OCI-M2 (cell line): Measurements from ENCODE around the gene HOXA4.

Source experiments
- DNase-seq: peaks from one replicate; lab custom pipeline; 2025; ENCODE audit not compliant: unreplicated experiment; lab: John Stamatoyannopoulos, UW

The HOXA4 gene

GRCh38 chr7:27117887-27118491 is 12.6 kb downstream of the HOXA4 start:
- DNase-seq: no peak

- DNase-seq: no peak
Observed at GRCh38 chr7:27116962-27117886, 13.3 kb downstream of the HOXA4 start.

GRCh38 chr7:27116031-27116961 is 14.3 kb downstream of the HOXA4 start:
- DNase-seq: no peak

- no peak for DNase-seq
Observed at GRCh38 chr7:27115221-27116026, 15.1 kb downstream of the HOXA4 start.

GRCh38 chr7:27114881-27115220 is 15.7 kb downstream of the HOXA4 start:
- no peak for DNase-seq

GRCh38 chr7:27113991-27114769 is 16.4 kb downstream of the HOXA4 start:
- DNase-seq: no peak

- DNase-seq: no peak
Observed at GRCh38 chr7:27112955-27113949, 17.3 kb downstream of the HOXA4 start.

- no peak for DNase-seq
Observed at GRCh38 chr7:27112361-27112760, 18.2 kb downstream of the HOXA4 start.

GRCh38 chr7:27111751-27112277 is 18.7 kb downstream of the HOXA4 start:
- DNase-seq: no peak

GRCh38 chr7:27111042-27111750 is 19.4 kb downstream of the HOXA4 start:
- DNase-seq: no peak

GRCh38 chr7:27110186-27111031 is 20.1 kb downstream of the HOXA4 start:
- no peak for DNase-seq

GRCh38 chr7:27109466-27110185 is 20.9 kb downstream of the HOXA4 start:
- DNase-seq: no peak

GRCh38 chr7:27108390-27109127 is 22.0 kb downstream of the HOXA4 start:
- DNase-seq: no peak

GRCh38 chr7:27107391-27108381 is 22.9 kb downstream of the HOXA4 start:
- DNase-seq: no peak
